HG03045 (cell line): Measurements from ENCODE around the gene SH2D3A.
"Not testable (repeated sequence)": the region's sequence is repeated elsewhere in the genome, so short reads cannot be mapped to it uniquely, and the experiment has no call there.

Experiments
- ATAC-seq: cut with Tn5 transposase; IDR thresholded peaks from one replicate; pipeline ENCODE4 v1.9.1; 2021; ENCODE audit warnings: mild to moderate bottlenecking, moderate library complexity; ENCODE audit not compliant: unreplicated experiment

The SH2D3A gene

GRCh38 chr19:6767357-6768235 lies at the start of gene SH2D3A:
Gene SH2D3A (minus strand): TSS chr19:6767435. CDS start chr19:6763748, 3,687 bp downstream.
- ATAC-seq, result peak; percentile 73

DNA sequence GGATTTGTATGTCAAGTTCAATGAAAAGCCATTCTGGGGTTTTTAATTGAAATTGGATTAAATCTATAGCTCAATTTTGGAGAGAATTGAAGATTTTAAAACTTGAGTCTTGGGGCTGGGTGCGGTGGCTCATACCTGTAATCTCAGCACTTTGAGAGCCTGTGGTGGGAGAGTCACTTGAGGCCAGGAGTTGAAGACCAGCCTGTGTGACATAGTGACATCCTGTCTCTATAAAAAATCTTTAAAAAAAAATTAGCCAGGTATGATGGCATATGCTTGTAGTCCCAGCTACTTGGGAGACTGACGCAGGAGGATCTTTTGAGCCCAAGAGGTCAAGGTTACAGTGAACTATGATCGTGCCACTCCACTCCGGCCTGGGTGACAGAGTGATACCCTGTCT lies 46.4 kb upstream of the SH2D3A start:
- no peak for ATAC-seq

DNA sequence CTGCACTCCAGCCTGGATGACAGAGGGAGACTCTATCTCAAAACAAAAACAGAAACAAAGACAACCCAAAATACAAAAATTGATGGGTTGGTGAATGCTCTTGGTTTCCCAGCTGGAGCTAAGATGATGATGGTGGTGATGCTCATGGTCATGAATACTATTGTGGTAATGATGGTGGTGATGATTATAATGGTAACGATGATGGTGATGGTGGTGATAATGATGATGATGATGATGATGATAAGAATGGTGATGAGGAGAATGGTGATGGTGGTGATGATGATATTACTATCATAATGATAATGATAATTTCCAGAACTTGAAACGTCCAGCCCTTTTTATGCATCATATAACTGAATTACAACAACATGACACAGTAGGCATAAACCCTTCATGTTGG lies 45.4 kb upstream of the SH2D3A start:
- no peak for ATAC-seq

- ATAC-seq, result no peak
These were observed 44.7 kb upstream of the SH2D3A start for GRCh38 chr19:6811906-6812305.

GRCh38 chr19:6811378-6811777 lies 44.1 kb upstream of the SH2D3A start:
- no peak for ATAC-seq

DNA sequence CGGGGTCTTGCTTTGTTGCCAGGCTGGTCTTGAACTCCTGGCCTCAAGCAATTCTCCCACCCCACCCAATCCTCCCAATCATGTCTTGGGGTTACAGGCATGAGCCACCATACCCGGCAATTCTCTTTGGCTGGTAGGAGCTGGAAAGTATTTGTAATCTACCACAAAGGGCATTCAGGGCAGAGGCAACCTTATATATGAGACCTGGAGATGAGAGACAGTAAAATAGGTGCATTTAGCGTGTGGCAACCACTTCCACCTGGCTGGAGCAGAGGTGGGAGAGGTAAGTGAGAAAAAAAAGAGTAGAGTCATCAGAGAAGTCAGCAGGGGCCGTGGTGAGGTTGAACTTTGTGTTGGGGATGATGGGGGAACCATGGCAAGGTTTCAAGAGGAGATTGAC lies 42.0 kb upstream of the SH2D3A start:
- ATAC-seq, result no peak

DNA sequence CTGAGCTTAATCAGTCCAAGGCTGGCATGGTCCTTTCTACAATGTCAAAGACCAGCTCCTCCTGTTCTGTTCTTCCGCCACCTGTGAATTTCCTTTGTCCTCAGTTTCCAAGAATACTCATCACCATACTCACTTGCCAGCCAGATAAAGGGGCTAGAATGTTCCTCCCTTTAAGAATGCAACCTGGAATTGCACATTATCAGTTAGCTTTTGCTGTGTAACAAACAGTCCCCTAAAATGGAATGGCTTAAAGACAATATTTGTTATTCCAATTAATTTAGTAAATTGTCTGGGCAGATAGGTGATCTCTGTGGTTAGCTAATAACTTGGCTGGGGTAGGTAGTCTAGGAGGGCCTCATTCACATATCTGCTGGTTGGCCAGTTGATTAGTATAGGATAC lies 41.3 kb upstream of the SH2D3A start:
- ATAC-seq, result no peak

GRCh38 chr19:6807291-6807690 lies 40.1 kb upstream of the SH2D3A start:
- no peak for ATAC-seq

DNA sequence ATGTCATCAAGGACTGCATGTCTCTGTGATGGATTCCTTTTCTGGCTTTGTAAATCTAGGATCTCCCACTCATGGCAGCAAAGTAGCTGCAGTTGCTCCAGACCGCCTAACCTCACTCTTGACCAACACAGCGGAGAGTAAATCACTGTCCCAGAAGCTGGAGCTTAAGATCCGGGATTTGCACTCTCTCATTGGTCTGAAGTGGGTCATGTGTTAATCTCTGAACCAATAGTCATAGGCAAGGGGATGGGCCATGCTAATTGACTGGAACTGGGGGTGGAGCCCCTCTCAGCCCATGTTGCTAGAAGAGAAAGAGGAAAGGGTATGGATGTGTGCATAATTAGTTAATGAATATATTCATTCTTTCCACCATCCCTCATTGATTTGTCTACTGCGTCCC lies 39.3 kb upstream of the SH2D3A start:
- no peak for ATAC-seq

- no peak for ATAC-seq
These were observed 35.8 kb upstream of the SH2D3A start for GRCh38 chr19:6803036-6803404.

- peak; percentile 37 for ATAC-seq
These were observed 35.3 kb upstream of the SH2D3A start for GRCh38 chr19:6802336-6803035.

DNA sequence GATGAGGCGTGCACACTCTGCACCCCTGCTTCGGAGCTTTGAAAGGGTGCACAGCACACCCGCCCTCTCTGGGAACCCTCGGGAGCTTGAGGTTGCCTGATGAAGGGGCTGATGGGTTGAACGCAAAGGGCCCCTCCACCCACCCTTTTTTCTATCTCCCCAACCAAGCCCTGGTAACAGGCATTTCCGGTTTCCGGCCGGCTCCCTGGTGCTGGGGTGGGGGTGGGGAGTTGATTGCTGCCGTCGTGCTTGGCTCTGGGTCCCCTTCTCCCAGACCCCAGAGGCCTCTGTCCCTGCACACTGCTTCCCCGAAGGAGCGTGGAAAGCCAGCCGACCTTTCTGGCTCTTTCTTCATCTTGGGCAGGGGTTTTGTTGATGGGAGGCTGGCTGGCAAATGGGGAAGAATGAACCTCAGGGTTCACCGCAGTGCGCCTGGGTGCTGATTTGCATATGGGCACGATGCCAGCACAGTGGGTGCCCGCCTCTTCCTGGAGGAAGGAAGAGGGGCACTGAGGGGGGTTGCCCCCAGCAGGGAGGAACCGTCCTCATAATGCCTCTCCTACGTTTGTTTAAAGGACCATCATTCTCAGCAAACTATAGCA lies 34.4 kb upstream of the SH2D3A start:
- ATAC-seq, result peak; percentile 50

DNA sequence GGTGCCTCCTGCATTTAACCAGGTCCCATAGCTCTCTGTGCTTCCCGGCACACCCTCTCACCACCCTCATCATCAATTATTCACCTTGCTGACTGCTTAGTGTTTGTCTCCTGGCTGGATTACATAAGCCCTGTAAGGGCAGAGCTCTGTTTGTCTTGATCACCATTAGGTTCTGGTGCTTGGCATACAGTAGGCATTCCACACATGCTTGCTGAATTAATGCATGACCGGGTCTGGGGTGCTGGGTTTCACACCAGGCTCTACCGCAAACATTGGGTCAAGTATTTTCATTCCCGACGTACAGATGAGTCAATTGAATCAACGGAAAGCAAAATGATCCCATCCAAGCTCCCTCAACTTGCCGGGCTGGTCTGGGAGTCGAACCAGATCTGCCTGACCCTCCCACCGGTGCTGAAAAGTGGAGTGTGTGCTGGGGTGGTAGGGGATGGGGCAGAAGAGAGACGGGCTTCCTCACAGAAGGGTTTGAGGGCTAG lies 33.8 kb upstream of the SH2D3A start:
- ATAC-seq, result no peak

DNA sequence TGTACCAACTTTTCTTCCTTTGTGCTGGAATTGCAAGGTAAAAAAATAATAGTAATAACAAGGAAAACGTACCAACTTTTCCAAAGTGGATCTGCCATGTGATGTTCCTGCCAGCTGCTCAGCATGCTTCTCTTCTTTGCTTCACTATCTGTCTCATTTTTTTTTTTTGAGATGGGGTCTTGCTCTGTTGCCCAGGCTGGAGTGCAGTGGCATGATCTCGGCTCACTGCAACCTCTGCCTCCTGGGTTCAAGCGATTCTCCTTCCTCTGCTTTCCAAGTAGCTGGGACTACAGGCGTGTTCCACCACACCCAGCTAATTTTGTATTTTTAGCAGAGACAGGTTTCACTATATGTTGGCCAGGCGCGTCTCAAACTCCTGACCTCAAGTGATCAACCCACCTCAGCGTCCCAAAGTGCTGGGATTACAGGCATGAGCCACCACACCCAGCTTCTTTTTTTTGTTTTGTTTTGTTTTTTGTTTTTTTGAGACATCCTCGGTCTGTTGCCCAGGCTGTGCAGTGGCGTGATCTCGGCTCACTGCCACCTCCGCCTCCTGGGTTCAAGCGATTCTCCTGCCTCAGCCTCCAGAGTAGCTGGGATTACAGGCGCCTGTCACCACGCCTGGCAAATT lies 33.0 kb upstream of the SH2D3A start:
- ATAC-seq, result not testable (repeated sequence)

GRCh38 chr19:6797646-6798045 lies 30.4 kb upstream of the SH2D3A start:
- no peak for ATAC-seq

DNA sequence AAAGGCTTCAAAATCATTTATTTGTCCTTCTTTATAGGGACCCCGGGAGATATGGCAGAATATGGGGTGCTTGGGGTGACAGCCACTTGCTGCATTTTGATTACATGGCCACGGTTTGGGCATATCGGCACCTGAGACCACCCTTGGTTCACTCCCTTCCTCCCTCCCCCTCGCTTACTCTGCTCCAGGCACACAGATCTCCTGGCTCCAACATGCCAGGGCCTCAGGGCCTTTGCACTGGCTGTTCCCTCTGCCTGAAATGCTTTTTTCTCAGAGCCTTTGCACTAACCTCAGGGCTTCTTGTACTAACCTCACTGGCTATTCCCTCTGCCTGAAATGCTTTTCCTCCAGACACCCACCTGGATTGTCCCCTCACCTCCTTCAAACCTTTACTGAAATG lies 29.0 kb upstream of the SH2D3A start:
- ATAC-seq, result no peak

GRCh38 chr19:6794686-6795431 lies 27.6 kb upstream of the SH2D3A start:
- no peak for ATAC-seq

DNA sequence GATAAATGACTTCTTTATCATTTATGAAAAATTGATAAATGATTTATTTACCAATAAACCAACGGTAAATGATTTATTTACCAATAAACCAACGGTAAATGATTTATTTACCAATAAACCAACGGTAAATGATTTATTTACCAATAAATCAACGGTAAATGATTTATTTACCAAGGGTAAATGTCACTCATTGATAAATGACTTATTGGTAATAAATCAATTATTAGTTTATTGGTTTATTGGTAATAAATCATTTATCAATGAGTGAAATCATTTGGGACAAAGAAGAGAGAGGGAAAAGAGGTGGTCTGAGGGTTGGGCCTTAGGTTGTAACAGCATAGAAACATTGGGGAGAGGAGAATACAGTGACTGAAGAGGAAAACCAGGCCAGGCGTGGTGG lies 26.7 kb upstream of the SH2D3A start:
- ATAC-seq, result no peak

- no peak for ATAC-seq
These were observed 26.2 kb upstream of the SH2D3A start for GRCh38 chr19:6793411-6793810.

GRCh38 chr19:6791237-6791636 lies 24.0 kb upstream of the SH2D3A start:
- no peak for ATAC-seq
